Mucosa of rectum (tissue), 2 donors: ENCODE measurements around the gene COX8C.
A peak's percentile ranks its signal among the peaks of the same experiment; 100 is the strongest.

Experiments used
- H3K27ac ChIP-seq, 2 donors: one replicate each; pipeline ENCODE4 v1.7.0; 2013; ENCODE audit warnings: inconsistent platforms in 2 of 2, low read depth in 2 of 2, low read length in 2 of 2
- H3K27me3 ChIP-seq, 2 donors: one replicate each; pipeline ENCODE4 v1.7.0; 2013; ENCODE audit warnings: low read length in 2 of 2; ENCODE audit not compliant: control insufficient read depth in 2 of 2, insufficient read depth in 2 of 2
- H3K36me3 ChIP-seq, 2 donors: one replicate each; pipeline ENCODE4 v1.7.0; 2013; ENCODE audit warnings: low read length in 2 of 2; ENCODE audit not compliant: control insufficient read depth in 2 of 2, insufficient read depth in 2 of 2
- H3K4me1 ChIP-seq, 2 donors: one replicate each; pipeline ENCODE4 v1.7.0; 2013; ENCODE audit warnings: low read length in 2 of 2, mild to moderate bottlenecking in 1 of 2; ENCODE audit not compliant: control insufficient read depth in 2 of 2, insufficient read depth in 2 of 2
- H3K4me3 ChIP-seq, 2 donors: one replicate each; pipeline ENCODE4 v1.7.0; 2013; ENCODE audit warnings: low read length in 2 of 2
- H3K9ac ChIP-seq, 2 donors: one replicate each; pipeline ENCODE4 v1.7.0; 2013; ENCODE audit warnings: low read length in 2 of 2, low read depth in 1 of 2, mild to moderate bottlenecking in 1 of 2
- H3K9me3 ChIP-seq, 2 donors: one replicate each; pipeline ENCODE4 v1.7.0; 2013; ENCODE audit warnings: low read length in 2 of 2; ENCODE audit not compliant: control insufficient read depth in 2 of 2
- donor health status: healthy.
- donor health status: Normal muscosa, but diverticular disease.

Gene COX8C

GRCh38 chr14:93308686-93309345 is 38.2 kb upstream of the COX8C start:
- Histone ChIP-seq H3K27me3 (no peaks in the 10 kb centered on the region), H3K9me3 (no peaks in the 10 kb centered on the region), H3K27ac (no peak overlapping the region), H3K4me1 (peaks cover 0 to 5% of the 10 kb centered on the region in 2 donors), H3K9ac (no peak overlapping the region), H3K36me3 (no peaks in the 10 kb centered on the region), H3K4me3 (no peak overlapping the region)

- Histone ChIP-seq H3K9ac (no peak overlapping the region), H3K4me1 (peaks cover 0 to 5% of the 10 kb centered on the region in 2 donors), H3K36me3 (no peaks in the 10 kb centered on the region), H3K4me3 (no peak overlapping the region), H3K9me3 (no peaks in the 10 kb centered on the region), H3K27me3 (no peaks in the 10 kb centered on the region), H3K27ac (no peak overlapping the region)
Observed at GRCh38 chr14:93309427-93309966, 37.5 kb upstream of the COX8C start.

- no peaks in the 10 kb centered on the region for H3K9me3 ChIP-seq
- no peak overlapping the region for H3K4me3 ChIP-seq
- no peaks in the 10 kb centered on the region for H3K27me3 ChIP-seq
- H3K4me1 ChIP-seq: peaks cover 0 to 5% of the 10 kb centered on the region in 2 donors
- H3K36me3 ChIP-seq: no peaks in the 10 kb centered on the region
- H3K9ac ChIP-seq: no peak overlapping the region
- no peak overlapping the region for H3K27ac ChIP-seq
Observed at GRCh38 chr14:93311082-93311481, 35.9 kb upstream of the COX8C start.

GRCh38 chr14:93315575-93315974 is 31.4 kb upstream of the COX8C start:
- Histone ChIP-seq H3K9me3 (no peaks in the 10 kb centered on the region), H3K27ac (no peak overlapping the region), H3K4me1 (peaks cover 13 to 15% of the 10 kb centered on the region in 2 donors), H3K36me3 (no peaks in the 10 kb centered on the region), H3K4me3 (no peak overlapping the region), H3K9ac (no peak overlapping the region), H3K27me3 (no peaks in the 10 kb centered on the region)

GRCh38 chr14:93316716-93317115 is 30.3 kb upstream of the COX8C start:
- no peaks in the 10 kb centered on the region for H3K27me3 ChIP-seq
- no peak overlapping the region for H3K4me3 ChIP-seq
- peaks cover 13 to 15% of the 10 kb centered on the region in 2 donors for H3K4me1 ChIP-seq
- no peaks in the 10 kb centered on the region for H3K36me3 ChIP-seq
- H3K9ac ChIP-seq: no peak overlapping the region
- H3K27ac ChIP-seq: no peak overlapping the region
- no peaks in the 10 kb centered on the region for H3K9me3 ChIP-seq

- Histone ChIP-seq H3K27ac (peak overlapping the region in 1 of 2 donors; percentile 21), H3K4me3 (peak overlapping the region in 1 of 2 donors; percentile 10), H3K4me1 (peaks cover 13 to 15% of the 10 kb centered on the region in 2 donors), H3K9ac (no peak overlapping the region), H3K9me3 (no peaks in the 10 kb centered on the region), H3K36me3 (no peaks in the 10 kb centered on the region), H3K27me3 (no peaks in the 10 kb centered on the region)
Observed at GRCh38 chr14:93317210-93317874, 29.6 kb upstream of the COX8C start.

- Histone ChIP-seq H3K27ac (peak overlapping the region in 1 of 2 donors; percentile 21), H3K36me3 (no peaks in the 10 kb centered on the region), H3K4me1 (peaks cover 13% of the 10 kb centered on the region in 2 donors), H3K27me3 (no peaks in the 10 kb centered on the region), H3K9me3 (no peaks in the 10 kb centered on the region), H3K9ac (no peak overlapping the region), H3K4me3 (peak overlapping the region in 1 of 2 donors; percentile 10)
Observed at GRCh38 chr14:93317875-93318807, 28.8 kb upstream of the COX8C start.

GRCh38 chr14:93318927-93319326 is 28.1 kb upstream of the COX8C start:
- Histone ChIP-seq H3K27ac (no peak overlapping the region), H3K27me3 (no peaks in the 10 kb centered on the region), H3K36me3 (no peaks in the 10 kb centered on the region), H3K4me1 (peaks cover 13% of the 10 kb centered on the region in 2 donors), H3K9me3 (no peaks in the 10 kb centered on the region), H3K4me3 (no peak overlapping the region), H3K9ac (no peak overlapping the region)

- Histone ChIP-seq H3K27ac (no peak overlapping the region), H3K4me1 (peaks cover 13% of the 10 kb centered on the region in 2 donors), H3K9ac (no peak overlapping the region), H3K36me3 (no peaks in the 10 kb centered on the region), H3K4me3 (no peak overlapping the region), H3K9me3 (no peaks in the 10 kb centered on the region), H3K27me3 (no peaks in the 10 kb centered on the region)
Observed at GRCh38 chr14:93319494-93319893, 27.5 kb upstream of the COX8C start.
